Stimulated activated CD8-positive, alpha-beta memory T cell treated with anti-CD3 and anti-CD28 coated beads, Interleukin-4, amount 100 ng/mL, for 24 hours (primary cell): ENCODE data around the gene PDCD1LG2.

ENCODE experiments used
- DNase-seq: peaks from one replicate; pipeline ENCODE4 v3.0.0-alpha.2; 2020; ENCODE audit warnings: low read depth

Gene PDCD1LG2

DNA sequence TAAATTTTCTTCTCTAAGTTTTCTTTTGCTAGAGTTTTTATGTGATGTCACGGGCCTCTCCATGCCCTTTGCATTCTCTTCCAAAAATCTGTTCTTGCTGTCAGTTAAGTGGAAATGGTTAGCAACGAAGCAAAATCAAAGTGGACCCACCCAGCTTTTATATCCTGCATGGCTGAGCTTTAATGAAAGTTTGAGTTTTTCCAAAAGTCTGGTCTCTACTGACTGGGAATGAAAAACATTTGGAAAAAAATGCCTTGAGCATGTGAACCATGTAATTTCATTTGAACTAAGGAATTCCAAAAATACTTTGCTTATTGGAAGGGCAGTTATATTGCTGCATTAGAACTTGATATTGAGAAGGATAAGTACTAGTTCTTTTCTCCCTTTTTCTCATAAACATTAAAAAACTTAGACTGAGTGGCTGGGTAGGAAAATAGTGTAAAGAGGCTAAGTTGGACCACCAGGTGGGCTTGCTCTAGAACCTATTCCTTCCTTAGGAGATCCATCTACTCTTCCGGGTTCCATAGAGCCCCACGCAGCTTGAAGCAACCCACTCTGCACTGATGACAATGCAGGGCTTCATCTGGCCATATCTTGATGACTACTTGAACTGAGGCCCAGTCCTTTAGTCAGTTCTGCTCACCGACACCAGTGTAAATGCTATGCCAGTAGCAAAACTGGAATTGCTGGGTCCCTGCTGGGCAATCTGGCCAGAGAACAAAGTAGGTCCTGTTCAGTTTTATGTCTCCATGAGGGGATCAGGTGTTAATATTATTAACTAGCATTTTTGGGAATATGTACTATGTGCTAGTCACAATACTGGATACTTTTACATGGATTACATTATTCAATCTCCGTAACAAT, 101.2 kb downstream of the PDCD1LG2 start:
- DNase-seq = no peak

DNA sequence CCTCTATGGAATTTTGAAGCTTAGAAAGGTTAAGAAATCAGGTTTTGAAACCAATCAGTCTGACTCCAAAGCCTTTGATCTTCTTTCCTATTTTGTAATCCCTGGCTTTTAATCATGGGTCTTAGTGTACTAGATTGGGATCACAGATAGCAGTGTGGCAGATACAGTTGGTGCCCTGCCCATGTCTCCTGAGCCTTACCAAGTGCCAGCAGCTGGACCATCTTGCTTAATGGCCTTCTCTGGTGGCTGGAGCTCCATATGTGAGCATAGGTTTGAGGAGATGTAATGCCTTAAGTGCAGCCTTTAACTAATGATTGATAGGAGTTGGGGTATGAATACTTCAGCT, 101.8 kb downstream of the PDCD1LG2 start:
- DNase-seq = no peak

DNA sequence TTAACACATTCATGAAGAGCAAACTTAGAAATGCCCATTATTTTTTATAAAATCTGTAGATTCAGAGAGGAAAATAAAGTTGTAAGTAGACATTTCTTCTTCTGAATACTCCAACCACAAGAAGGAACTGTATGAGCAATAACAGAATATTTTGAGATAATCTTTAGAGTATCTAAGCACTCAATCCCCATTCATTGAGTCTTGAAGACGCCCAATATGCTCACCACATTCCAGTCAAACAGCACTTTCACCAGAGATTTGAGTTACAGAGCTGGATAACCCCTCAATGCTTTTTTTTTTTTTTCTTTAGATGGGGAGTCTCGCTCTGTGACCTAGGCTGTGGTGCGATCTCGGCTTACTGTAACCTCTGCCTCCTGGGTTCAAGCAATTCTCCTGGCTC, 103.9 kb downstream of the PDCD1LG2 start:
- DNase-seq = no peak

DNA sequence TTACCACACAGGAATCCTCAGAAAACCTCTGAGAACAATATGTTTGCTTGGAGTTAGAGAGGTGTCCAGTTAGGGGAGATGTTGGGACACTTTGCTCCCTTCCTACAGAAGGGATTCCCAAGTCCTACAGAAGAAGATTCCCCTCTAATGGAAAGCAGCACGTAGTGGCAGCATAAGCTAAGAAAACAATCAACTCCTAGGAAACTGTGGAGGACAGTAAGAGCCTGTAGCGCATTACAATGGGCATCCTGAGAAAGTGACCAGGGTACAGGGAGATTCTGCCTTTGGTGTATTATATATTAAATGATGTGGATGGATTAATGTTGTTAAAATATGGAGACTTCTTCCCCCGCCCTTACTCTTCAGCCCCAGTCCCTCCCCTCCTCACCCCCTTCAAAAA, 104.7 kb downstream of the PDCD1LG2 start:
- DNase-seq = no peak

DNA sequence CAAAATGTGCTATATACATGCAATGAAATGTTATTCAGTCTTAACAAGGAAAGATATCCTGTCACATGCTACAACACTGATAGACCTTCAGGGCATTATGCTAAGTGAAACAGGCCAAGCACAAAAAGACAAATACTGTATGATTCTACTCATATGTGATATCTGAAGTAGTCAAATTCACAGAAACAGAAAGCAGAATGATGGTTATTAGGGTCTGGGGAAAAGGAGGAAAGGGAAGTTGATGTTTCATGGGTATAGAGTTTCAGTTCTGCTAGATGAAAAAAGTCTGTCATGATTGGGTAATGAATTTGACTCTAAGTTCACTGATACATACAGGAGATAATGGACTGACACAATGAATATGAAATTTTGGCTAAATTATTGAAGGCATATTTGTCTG, 107.4 kb downstream of the PDCD1LG2 start:
- no peak for DNase-seq

DNA sequence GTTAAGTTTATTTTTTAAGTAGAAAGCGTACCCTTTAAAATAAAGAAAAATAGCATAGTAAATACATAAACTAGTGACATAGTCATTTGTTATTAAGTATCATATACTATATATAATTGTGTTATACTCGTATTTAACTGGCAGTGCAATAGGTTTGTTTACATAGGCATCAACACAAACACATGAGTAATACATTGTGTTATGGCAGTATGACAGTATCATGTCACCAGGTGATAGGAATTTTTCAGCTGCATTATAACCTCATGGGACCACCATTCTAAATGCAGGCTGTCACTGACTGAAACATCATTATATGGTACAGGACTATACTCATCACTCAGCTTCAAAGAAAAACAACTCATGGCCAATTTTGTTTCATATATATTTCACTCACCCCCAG, 110.2 kb downstream of the PDCD1LG2 start:
- no peak for DNase-seq
